Kidney (tissue), 14 donors: ENCODE data around the gene EPS8. TPM values are rescaled to one million over a fixed set of nuclear protein-coding genes. Genes with fewer than 3 reads are reported as not detected.
A peak's percentile ranks its signal among the peaks of the same experiment; 100 is the strongest.

Experiments used
- DNase-seq, 5 donors: peaks; one replicate each; pipeline ENCODE4 v3.0.0-alpha.2; 2013 to 2020
- FAIRE-seq: peaks from 2 replicates; lab custom pipeline; 2012; peaks lifted over from hg19 to GRCh38; lab: Jason Lieb, UNC
- H3K27ac ChIP-seq, 2 donors: one replicate each; pipeline ENCODE4 v1.7.0; 2013; ENCODE audit warnings: low read depth in 2 of 2, low read length in 2 of 2, inconsistent platforms in 1 of 2
- H3K27me3 ChIP-seq: one replicate; pipeline ENCODE4 v1.7.1; 2013; ENCODE audit warnings: low read length, inconsistent platforms; ENCODE audit not compliant: control insufficient read depth, insufficient read depth
- H3K36me3 ChIP-seq, 3 donors: one replicate each; pipeline versions ENCODE4 v1.7.0 to v1.7.1; 2013; ENCODE audit warnings: low read length in 3 of 3, control low read depth in 1 of 3, inconsistent platforms in 1 of 3; ENCODE audit not compliant: insufficient read depth in 3 of 3, control insufficient read depth in 2 of 3
- H3K4me1 ChIP-seq, 3 donors: one replicate each; pipeline versions ENCODE4 v1.7.0 to v1.7.1; 2013; ENCODE audit warnings: low read length in 3 of 3, inconsistent platforms in 1 of 3, low read depth in 1 of 3; ENCODE audit not compliant: control insufficient read depth in 2 of 3, insufficient read depth in 2 of 3
- H3K4me3 ChIP-seq, 3 donors: one replicate each; pipeline versions ENCODE4 v1.7.0 to v1.8.1; 2013; ENCODE audit warnings: low read length in 3 of 3, control low read depth in 1 of 3, inconsistent platforms in 1 of 3
- H3K9ac ChIP-seq, 3 donors: one replicate each; pipeline versions ENCODE4 v1.7.0 to v1.7.1; 2013; ENCODE audit warnings: low read length in 3 of 3, control low read depth in 1 of 3, inconsistent platforms in 1 of 3
- H3K9me3 ChIP-seq, 3 donors: one replicate each; pipeline versions ENCODE4 v1.7.0 to v1.7.1; 2013; ENCODE audit warnings: low read length in 3 of 3, control low read depth in 1 of 3, inconsistent platforms in 1 of 3; ENCODE audit not compliant: control insufficient read depth in 2 of 3, insufficient read depth in 1 of 3
- intact Hi-C: fragments of 100-400 bp; cut with DNase I; formaldehyde crosslinking; loops from one replicate; pipeline ENCODE4 v1.11.1; 2022
- polyA plus RNA-seq: library from polyadenylated mRNA; stranded (reverse); fragments of 350-450 nt; fragmentation: Illumina TruSeq; extraction: RNeasy Lipid Tissue Mini Kit (QIAGEN cat#74804); gene quantifications from one replicate; pipeline ENCODE4 v1.2.3, GENCODE V29; 2014; ENCODE audit warnings: low read depth, low replicate concordance; ENCODE audit not compliant: insufficient read depth
- total RNA-seq: library from RNA; stranded (reverse); fragmentation: NEBNext Ultra II Directional; extraction: Animal tissue kit (Norgen Biotek cat#: 25700); gene quantifications from one replicate; pipeline ENCODE4 v1.2.1, GENCODE V29; 2021
- TF ChIP-seq, protein P1 (sequence below): IDR thresholded peaks from 3 replicates; pipeline ENCODE4 v1.5.1; 2012; ENCODE audit warnings: mild to moderate bottlenecking, moderate library complexity, borderline replicate concordance; ENCODE audit not compliant: insufficient read depth; ENCODE audit errors: extremely low read depth
- donor health status: control.
- donor health status: control.
- donor health status: control.
- donor health status: control.
- donor health status: control.
- donor health status: DM: yes; HTN: yes; CAD: no.
- donor health status: Normal renal cell carcinoma (clear cell type).

Gene EPS8
- total and polyA plus RNA-seq, 2 donors from 2014 or later, result 33.9 to 80.3 TPM

DNA sequence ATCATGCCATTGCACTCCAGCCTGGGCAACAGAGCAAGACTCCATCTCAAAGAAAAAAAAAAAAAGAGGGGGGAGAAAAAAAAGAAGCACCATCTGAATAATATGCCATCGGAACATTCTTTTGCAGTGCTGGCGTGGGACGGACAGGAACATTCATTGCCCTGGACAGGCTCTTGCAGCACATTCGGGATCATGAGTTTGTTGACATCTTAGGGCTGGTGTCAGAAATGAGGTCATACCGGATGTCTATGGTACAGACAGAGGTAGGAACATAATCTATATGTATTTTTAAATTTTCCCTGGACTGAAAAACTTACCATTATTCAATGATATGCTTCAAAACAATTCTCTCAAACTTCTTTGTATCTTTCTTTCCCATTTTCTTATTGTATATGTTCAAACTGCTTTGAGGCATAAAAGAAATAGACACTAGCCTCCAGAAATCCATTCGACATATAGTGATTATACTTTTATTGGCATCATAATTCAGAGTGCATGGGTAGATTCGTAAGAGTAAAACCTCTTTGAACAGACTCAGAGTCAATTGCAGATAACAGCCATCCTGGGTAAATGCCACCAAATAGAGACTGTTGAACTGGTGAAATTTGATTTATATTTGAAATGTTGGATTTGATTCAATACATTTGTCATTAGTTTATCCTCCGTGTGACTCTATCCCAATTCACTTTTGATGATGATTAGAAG lies 199.7 kb downstream of the EPS8 start:
- H3K27me3 ChIP-seq, result no peaks in the 10 kb centered on the region
- TF ChIP-seq, protein P1, sequence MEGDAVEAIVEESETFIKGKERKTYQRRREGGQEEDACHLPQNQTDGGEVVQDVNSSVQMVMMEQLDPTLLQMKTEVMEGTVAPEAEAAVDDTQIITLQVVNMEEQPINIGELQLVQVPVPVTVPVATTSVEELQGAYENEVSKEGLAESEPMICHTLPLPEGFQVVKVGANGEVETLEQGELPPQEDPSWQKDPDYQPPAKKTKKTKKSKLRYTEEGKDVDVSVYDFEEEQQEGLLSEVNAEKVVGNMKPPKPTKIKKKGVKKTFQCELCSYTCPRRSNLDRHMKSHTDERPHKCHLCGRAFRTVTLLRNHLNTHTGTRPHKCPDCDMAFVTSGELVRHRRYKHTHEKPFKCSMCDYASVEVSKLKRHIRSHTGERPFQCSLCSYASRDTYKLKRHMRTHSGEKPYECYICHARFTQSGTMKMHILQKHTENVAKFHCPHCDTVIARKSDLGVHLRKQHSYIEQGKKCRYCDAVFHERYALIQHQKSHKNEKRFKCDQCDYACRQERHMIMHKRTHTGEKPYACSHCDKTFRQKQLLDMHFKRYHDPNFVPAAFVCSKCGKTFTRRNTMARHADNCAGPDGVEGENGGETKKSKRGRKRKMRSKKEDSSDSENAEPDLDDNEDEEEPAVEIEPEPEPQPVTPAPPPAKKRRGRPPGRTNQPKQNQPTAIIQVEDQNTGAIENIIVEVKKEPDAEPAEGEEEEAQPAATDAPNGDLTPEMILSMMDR, result no peak
- peaks cover 0 to 2% (median 0%) of the 10 kb centered on the region in 3 donors for H3K4me1 ChIP-seq
- H3K4me3 ChIP-seq, result no peak overlapping the region
- FAIRE-seq (no peak), DNase-seq (no peak)
- no peak overlapping the region for H3K27ac ChIP-seq
- intact Hi-C loops, result loop anchor here (5.0 kb wide), 1 partner anchor 263 kb away; no protein-coding TSS in a partner anchor
- H3K9me3 ChIP-seq, result no peaks in the 10 kb centered on the region
- H3K36me3 ChIP-seq, result no peaks in the 10 kb centered on the region
- no peak overlapping the region for H3K9ac ChIP-seq

DNA sequence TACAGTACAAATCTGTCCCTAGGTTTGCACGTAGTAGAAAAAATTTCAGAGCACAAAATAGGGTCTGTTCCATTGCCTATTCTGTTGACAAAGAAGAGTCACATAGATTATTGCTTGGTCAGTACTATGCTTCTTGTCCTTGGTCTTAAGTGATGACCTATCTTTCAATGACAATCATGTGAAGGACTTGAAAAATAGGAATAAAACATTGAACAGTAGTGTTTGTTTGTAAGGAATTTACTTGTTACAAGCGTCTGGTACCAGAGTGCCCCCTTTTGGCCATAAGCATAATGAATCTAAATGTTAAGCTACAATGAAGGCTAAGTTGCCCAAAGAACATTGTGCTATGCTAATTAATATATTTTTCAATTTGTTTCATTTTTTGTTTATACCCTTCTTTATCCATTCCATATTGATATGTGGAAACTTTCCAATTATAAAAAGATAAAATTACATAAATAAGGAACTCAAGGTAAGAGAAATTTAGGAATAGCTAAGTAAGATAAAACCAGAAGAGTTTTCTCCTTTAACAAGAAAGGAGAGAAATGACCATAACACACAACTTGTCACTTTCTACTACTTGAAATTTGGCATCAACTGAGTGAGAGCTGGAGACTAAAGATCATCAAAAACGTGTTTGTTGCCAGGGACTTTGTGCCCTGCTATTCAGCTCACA lies 204.7 kb downstream of the EPS8 start:
- Histone ChIP-seq H3K9me3 (no peaks in the 10 kb centered on the region), H3K4me3 (no peak overlapping the region), H3K27ac (no peak overlapping the region), H3K9ac (no peak overlapping the region), H3K27me3 (no peaks in the 10 kb centered on the region), H3K36me3 (no peaks in the 10 kb centered on the region), H3K4me1 (no peaks in the 10 kb centered on the region)
- TF ChIP-seq, protein P1, result peak; percentile 43
- DNase-seq, result peak in 2 of 5 donors; percentile 61 to 74
- intact Hi-C loops, result no loop called here
- peak; percentile 87 for FAIRE-seq

DNA sequence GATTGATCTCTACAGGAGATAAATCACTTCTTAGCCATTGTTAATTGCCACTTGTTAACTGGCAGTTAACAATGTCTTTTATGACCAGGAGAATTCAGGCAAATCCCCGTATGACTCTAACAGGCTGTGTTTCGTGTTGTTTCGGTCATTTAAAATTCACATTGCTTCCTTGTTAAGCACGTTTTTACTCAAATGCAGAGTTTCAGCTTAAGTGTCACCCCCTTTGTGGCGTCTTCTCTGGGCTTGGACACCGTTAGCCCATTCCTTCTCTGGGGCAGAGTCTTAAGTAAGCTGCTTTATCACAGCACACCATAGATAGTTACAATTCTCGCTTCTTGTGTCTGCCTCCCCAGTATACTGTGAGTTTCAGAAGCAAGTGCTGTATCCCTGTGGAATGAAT lies 205.4 kb downstream of the EPS8 start:
- H3K36me3 ChIP-seq, result no peaks in the 10 kb centered on the region
- no peak overlapping the region for H3K9ac ChIP-seq
- TF ChIP-seq, protein P1, result no peak
- no peaks in the 10 kb centered on the region for H3K4me1 ChIP-seq
- H3K27ac ChIP-seq, result no peak overlapping the region
- FAIRE-seq, result no peak
- no peak for DNase-seq
- no peaks in the 10 kb centered on the region for H3K27me3 ChIP-seq
- intact Hi-C loops, result no loop called here
- no peak overlapping the region for H3K4me3 ChIP-seq
- no peaks in the 10 kb centered on the region for H3K9me3 ChIP-seq
